Loucy (cell line): Measurements from ENCODE around the gene HOGA1.

Source experiments
- CTCF ChIP-seq: fragments of 200-600 bp; sonication (generic); conservative IDR thresholded peaks from 2 replicates; pipeline ENCODE4 v1.5.1; 2014; ENCODE audit warnings: mild to moderate bottlenecking, antibody characterized with exemption, low read length
- EZH2phosphoT487 ChIP-seq: fragments of 200-600 bp; IDR thresholded peaks from 2 replicates; pipeline ENCODE4 v1.6.1; 2018; ENCODE audit warnings: antibody characterized with exemption, mild to moderate bottlenecking, moderate library complexity, borderline replicate concordance

GRCh38 chr10:97582169-97582568 is 2.0 kb upstream of the HOGA1 start:
- TF ChIP-seq CTCF, result no peak
- TF ChIP-seq EZH2phosphoT487, result no peak
